NCI-H2196 treated with DMSO at 0.1 percent for 48 hours (cell line): Measurements from ENCODE around the gene SMIM7.
"Not testable (repeated sequence)": the region's sequence is repeated elsewhere in the genome, so short reads cannot be mapped to it uniquely, and the experiment has no call there.

ENCODE experiments used
- DNase-seq: peaks from one replicate; lab custom pipeline; 2025; ENCODE audit not compliant: unreplicated experiment; lab: John Stamatoyannopoulos, UW

Gene SMIM7

GRCh38 chr19:16659832-16660708 lies at the start of gene SMIM7:
Gene SMIM7 (minus strand): TSS chr19:16660144. CDS start chr19:16660110, 34 bp downstream.
- peak; percentile 98 for DNase-seq

- no peak for DNase-seq
Measured at GRCh38 chr19:16703677-16704076, 43.7 kb upstream of the SMIM7 start.

DNA sequence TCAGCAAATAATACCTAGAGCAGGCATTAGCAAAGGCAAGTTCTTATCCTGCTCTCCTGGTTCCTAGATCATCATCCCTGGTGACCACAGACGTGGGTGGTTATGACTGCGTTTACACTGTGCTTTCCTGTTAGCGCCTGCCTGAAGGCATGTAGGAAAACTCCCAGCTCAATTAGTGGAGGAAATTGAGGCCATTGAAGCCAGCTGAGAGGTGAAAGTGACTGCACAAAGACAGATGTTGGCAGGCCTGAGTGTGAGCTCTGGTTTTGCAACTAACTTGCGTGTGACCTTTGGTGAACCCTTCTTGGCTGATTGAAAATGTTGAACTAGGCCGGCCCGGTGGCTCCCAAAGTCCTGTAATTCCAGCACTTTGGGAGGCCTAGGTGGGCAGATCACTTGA lies 42.2 kb upstream of the SMIM7 start:
- DNase-seq: no peak

DNA sequence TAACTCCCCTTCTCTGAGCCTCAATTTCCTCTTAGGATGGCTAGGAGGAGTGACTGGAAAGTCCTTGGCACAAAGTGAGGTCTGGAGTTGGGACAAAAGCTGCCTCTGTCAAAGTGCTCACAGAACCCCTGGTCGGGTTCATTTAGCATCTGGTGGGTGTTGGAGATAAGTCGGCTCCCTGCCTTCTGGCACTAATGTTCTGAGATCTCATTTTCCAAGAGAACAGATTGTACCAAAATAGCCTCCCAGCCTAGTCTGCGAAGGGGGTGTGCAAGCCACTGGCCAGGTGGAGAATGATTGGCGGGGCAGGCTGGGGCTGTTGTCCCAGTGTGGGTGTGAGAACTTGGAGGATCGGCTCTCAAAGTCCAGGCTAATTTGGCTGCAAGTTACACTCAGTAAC lies 39.0 kb upstream of the SMIM7 start:
- DNase-seq: no peak

- DNase-seq: no peak
Measured at GRCh38 chr19:16688084-16688483, 28.1 kb upstream of the SMIM7 start.

GRCh38 chr19:16684216-16684615 lies 24.3 kb upstream of the SMIM7 start:
- DNase-seq: no peak

DNA sequence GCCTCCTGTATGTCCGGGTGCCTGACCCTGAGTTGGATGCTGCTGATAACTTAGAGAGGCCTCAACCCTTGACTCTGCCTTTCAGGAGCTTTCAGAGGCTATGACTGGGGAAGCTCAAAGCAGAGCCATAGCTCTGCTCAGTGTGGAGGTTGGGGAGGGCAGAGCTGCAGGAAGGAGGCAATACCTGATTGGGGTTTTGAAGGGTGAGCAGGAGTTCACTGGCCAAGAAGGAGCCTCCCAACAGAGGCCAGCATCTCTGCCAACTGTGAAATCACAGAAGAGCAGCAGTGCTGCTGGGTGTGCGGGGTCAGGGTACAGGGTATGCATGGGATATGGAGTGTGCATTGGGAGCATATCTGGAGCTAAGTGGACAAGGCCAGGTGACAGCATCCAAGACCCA lies 22.6 kb upstream of the SMIM7 start:
- no peak for DNase-seq

GRCh38 chr19:16679811-16680210 lies 19.9 kb upstream of the SMIM7 start:
- no peak for DNase-seq

DNA sequence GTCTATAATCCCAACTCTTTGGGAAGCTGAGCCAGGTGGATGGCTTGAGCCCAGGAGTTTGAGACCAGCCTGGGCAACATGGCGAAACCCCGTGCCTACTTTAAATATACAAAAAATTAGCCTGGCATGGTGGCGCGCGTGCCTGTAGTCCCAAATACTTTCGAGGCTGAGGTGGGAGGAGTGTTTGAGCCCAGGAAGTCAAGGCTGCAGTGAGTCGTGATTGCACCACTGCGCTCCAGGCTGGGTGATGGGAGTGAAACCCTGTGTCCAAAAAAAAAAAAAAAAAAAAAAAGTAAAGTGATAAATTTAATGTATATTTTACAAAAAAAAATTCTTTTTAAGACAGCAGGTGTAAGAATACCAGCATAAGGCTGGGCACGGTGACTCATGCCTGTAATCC lies 18.6 kb upstream of the SMIM7 start:
- no peak for DNase-seq

DNA sequence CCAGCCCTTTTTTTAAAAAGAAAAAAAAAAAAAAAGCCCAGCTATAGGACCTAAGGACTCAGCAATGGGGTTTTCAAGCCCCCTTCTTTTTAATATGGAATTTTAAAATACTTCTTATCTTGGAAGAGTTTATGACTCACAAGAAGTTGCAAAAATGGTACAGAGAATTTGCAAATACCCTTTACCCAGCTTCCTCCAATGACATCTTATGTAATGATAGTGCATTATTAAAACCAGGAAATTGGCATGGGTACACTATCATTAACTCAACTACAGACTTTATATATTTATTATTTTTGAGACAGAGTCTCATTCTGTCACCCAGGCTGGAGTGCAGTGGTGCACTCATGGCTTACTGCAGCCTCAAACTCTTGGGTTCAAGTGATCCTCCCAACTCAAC lies 17.1 kb upstream of the SMIM7 start:
- no peak for DNase-seq

- DNase-seq: no peak
Measured at GRCh38 chr19:16676101-16676798, 16.3 kb upstream of the SMIM7 start.

DNA sequence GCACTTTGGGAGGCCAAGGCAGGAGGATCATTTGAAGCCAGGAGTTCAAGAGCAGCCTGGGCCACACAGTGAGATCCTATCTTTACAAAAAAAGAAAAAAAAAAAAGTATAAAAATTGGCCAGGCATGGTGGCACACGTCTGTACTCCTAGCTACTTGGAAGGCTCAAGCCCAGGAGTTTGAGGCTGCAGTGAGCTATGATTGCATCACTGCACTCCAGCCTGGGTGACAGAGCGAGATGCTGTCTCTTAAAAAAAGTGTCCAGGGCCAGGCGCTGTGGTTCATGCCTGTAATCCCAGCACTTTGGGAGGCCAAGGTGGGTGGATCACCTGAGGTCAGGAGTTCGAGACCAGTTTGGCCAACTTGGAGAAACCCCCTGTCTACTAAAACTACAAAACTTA lies 13.9 kb upstream of the SMIM7 start:
- not testable (repeated sequence) for DNase-seq

DNA sequence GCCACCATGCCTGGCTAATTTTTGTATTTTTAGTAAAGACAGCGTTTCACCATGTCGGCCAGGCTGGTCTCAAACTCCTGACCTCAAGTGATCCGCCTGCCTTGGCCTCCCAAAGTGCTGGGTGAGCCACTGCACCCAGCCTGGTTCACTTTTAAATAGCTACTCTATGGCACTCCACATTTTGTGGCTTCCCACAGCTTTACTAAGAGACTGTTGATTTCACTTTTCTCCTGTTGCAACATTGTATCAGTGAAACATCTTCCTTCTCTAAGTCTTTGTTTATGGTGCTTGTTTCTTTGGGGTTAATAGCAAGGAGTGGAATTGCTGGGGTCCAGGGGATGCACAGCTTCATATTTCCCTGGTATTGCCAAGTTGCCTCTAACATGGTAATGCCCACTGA lies 13.3 kb upstream of the SMIM7 start:
- no peak for DNase-seq

GRCh38 chr19:16671652-16672274 lies 11.8 kb upstream of the SMIM7 start:
- DNase-seq: no peak

- DNase-seq: no peak
Measured at GRCh38 chr19:16670291-16670690, 10.3 kb upstream of the SMIM7 start.

DNA sequence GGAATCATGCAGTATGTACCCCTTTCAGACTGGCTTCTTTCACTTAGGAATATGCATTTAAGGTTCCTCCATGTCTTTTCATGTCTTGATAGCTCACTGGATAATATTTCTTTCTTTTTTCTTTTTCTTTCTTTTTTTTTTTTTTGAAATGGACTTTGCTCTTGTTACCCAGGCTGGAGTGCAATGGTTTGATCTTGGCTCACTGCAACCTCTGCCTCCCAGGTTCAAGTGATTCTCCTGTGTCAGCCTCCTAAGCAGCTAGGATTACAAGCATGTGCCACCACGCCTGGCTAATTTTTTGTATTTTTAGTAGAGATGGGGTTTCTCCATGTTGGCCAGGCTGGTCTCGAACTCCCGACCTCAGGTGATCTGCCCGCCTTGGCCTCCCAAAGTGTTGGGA lies 8.8 kb upstream of the SMIM7 start:
- not testable (repeated sequence) for DNase-seq

DNA sequence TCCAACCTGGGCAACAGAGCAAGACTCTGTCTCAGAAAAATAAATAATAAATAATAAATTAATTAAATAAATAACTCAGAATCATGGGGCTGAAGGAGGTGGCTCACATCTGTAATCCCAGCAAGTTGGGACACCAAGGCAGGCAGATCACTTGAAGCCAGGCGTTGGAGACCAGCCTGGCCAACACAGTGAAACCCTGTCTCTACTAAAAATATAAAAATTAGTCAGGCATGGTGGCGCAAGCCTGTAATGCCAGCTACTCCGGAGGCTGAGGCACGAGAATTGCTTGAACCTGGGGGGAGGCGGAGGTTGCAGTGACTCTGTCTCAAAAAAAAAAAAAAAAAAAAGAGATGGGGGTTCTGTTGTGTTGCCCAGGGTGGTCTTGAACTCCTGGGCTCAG lies 8.2 kb upstream of the SMIM7 start:
- no peak for DNase-seq

DNA sequence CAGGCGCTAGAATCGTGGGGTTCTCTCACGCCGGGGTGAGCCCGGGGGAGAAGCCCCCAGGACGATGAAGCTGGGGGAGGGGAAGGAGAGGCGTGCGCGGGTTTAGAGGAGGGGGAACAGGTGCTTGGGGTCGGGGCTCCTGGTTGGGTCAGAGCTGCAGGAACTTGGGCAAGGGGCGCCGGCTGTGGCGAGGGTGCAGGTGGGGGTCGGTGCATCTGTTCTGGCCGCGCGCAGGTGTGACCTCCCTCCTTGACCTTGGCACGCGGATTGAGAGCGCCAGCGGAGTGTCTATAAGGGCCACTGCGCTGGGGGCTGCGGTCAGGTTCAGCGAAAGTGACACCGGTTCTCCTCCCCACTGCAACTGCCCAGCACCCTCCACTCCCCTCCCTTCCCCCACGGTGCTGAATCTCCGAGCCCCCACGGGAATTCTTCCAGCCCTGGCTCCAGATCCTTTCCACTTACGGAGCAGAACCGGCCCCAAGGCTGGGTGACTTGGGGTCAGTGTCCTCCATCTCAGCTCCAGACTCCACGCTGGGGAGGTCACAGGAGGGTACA lies 1.6 kb upstream of the SMIM7 start:
- DNase-seq: no peak

GRCh38 chr19:16660763-16661479 lies 977 bp upstream of the SMIM7 start, which contains the start of gene TMEM38A:
Gene TMEM38A (plus strand): TSS chr19:16661139. CDS start chr19:16661218, 79 bp downstream.
- no peak for DNase-seq

GRCh38 chr19:16659464-16659831 lies 496 bp downstream of the SMIM7 start:
- no peak for DNase-seq

DNA sequence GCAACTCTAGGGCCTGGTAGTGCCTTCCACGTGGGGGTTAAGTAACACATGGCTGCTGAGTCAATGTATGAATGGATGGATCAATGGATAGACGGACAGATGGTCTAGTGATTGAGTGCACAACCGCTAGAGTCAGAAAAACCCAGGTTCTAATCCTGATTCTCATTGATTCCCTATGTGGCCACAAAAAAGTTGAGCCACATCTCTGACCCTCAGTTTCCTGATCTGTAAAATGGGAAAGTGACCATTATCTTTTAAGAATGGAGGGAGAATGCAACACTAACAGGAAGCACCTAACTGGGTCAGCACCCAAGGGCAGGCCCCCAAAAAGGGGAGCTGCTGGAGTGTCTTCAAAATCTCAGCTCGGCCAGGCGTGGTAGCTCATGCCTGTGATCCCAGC lies 2.6 kb downstream of the SMIM7 start:
- DNase-seq: no peak
